ENCODE measurements around the gene ZNF701. TPM values are rescaled to one million over a fixed set of nuclear protein-coding genes. Genes with fewer than 3 reads are reported as not detected.
"Not testable (repeated sequence)": the region's sequence is repeated elsewhere in the genome, so short reads cannot be mapped to it uniquely, and the experiment has no call there.

The ZNF701 gene
- total RNA-seq, 1 experiment from 2014 or later = 9.0 TPM

DNA sequence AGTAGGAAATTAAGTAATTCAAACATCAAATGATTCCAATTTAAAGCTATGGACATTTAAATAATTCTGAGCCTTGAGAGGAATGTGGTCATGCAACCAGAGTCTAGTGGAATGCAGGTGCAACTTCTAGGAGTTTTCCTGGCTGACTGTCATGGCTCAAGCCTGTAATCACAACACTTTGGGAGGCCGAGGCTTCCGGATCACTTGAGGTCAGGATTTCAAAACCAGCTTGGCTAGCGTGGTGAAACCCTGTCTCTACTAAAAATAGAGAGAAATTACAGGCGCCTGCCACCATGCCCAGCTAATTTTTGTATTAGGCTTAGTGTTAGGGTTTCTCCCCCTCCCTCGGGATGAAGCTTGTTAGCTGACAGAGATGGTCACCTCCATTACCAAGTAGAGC lies 36.2 kb upstream of the ZNF701 start:
- H2AFZ ChIP-seq (ENCODE audit: low read depth, low read length, poor library complexity, severe bottlenecking) = no peak overlapping the region
- no peak overlapping the region for H3K4me3 ChIP-seq (replicated peaks in 1 of 2; ENCODE audit: low read depth in 1 of 2, low read length in 2 of 2)
- no peaks in the 10 kb centered on the region for H3K79me2 ChIP-seq (ENCODE audit: insufficient read depth, low read length)
- DNase-seq (ENCODE audit: low read depth, low spot score) (no peak), ATAC-seq (no peak)
- H3K9me3 ChIP-seq (ENCODE audit: control insufficient read depth in 1 of 2, insufficient read depth in 1 of 2, low read depth in 1 of 2, low read length in 2 of 2) = peaks cover 0 to 10% of the 10 kb centered on the region in 2 experiments; a peak in 1 of 4 replicates
- intact Hi-C loops (cut with micrococcal nuclease) = no loop called here
- H3K36me3 ChIP-seq (ENCODE audit: control insufficient read depth in 1 of 2, insufficient read depth in 2 of 2, low read length in 2 of 2) = peaks cover 0 to 9% of the 10 kb centered on the region in 2 experiments
- RAD21 ChIA-PET (ENCODE audit: low non-redundant PET in 1 of 2, low total read pairs in 2 of 2, uncharacterized antibody in 2 of 2, unreplicated experiment in 2 of 2) = no interaction called here
- CTCF ChIA-PET = no interaction called here
- no peaks in the 10 kb centered on the region for H3K4me1 ChIP-seq (ENCODE audit: control insufficient read depth in 1 of 2, insufficient read depth in 2 of 2, low read length in 2 of 2)
- H3K27ac ChIP-seq (ENCODE audit: low read depth, low read length) = no peak overlapping the region
- TF ChIP-seq, protein P1, sequence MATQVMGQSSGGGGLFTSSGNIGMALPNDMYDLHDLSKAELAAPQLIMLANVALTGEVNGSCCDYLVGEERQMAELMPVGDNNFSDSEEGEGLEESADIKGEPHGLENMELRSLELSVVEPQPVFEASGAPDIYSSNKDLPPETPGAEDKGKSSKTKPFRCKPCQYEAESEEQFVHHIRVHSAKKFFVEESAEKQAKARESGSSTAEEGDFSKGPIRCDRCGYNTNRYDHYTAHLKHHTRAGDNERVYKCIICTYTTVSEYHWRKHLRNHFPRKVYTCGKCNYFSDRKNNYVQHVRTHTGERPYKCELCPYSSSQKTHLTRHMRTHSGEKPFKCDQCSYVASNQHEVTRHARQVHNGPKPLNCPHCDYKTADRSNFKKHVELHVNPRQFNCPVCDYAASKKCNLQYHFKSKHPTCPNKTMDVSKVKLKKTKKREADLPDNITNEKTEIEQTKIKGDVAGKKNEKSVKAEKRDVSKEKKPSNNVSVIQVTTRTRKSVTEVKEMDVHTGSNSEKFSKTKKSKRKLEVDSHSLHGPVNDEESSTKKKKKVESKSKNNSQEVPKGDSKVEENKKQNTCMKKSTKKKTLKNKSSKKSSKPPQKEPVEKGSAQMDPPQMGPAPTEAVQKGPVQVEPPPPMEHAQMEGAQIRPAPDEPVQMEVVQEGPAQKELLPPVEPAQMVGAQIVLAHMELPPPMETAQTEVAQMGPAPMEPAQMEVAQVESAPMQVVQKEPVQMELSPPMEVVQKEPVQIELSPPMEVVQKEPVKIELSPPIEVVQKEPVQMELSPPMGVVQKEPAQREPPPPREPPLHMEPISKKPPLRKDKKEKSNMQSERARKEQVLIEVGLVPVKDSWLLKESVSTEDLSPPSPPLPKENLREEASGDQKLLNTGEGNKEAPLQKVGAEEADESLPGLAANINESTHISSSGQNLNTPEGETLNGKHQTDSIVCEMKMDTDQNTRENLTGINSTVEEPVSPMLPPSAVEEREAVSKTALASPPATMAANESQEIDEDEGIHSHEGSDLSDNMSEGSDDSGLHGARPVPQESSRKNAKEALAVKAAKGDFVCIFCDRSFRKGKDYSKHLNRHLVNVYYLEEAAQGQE (IDR thresholded peaks at IDR 0.05; ENCODE audit: low read depth) = no peak
- TF ChIP-seq, protein P2, sequence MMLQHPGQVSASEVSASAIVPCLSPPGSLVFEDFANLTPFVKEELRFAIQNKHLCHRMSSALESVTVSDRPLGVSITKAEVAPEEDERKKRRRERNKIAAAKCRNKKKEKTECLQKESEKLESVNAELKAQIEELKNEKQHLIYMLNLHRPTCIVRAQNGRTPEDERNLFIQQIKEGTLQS (IDR thresholded peaks at IDR 0.05) = no peak
- no peak for TF ChIP-seq ELF1 (IDR thresholded peaks at IDR 0.05; ENCODE audit: borderline replicate concordance, low read depth)
- no peak for TF ChIP-seq EZH2 (IDR thresholded peaks at IDR 0.05)
- no peak for TF ChIP-seq SIN3A (IDR thresholded peaks at IDR 0.05; ENCODE audit: low read depth)
- TF ChIP-seq, protein P3, sequence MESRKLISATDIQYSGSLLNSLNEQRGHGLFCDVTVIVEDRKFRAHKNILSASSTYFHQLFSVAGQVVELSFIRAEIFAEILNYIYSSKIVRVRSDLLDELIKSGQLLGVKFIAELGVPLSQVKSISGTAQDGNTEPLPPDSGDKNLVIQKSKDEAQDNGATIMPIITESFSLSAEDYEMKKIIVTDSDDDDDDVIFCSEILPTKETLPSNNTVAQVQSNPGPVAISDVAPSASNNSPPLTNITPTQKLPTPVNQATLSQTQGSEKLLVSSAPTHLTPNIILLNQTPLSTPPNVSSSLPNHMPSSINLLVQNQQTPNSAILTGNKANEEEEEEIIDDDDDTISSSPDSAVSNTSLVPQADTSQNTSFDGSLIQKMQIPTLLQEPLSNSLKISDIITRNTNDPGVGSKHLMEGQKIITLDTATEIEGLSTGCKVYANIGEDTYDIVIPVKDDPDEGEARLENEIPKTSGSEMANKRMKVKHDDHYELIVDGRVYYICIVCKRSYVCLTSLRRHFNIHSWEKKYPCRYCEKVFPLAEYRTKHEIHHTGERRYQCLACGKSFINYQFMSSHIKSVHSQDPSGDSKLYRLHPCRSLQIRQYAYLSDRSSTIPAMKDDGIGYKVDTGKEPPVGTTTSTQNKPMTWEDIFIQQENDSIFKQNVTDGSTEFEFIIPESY (IDR thresholded peaks at IDR 0.05; ENCODE audit: extremely low read depth, insufficient replicate concordance, low read length) = no peak
- no peak for TF ChIP-seq CEBPB (IDR thresholded peaks at IDR 0.05; ENCODE audit: low read depth)
- TF ChIP-seq ZNF274 (IDR thresholded peaks at IDR 0.05; ENCODE audit: low read depth, low read length) = no peak
- POLR2A ChIA-PET = no interaction called here
- no peak overlapping the region for H3K4me2 ChIP-seq (ENCODE audit: low read length)
- no peaks in the 10 kb centered on the region for H3K9me2 ChIP-seq (ENCODE audit: insufficient read depth)
- H3K27me3 ChIP-seq (ENCODE audit: insufficient read depth, low read length) = no peaks in the 10 kb centered on the region
- no peak overlapping the region for H3K9ac ChIP-seq (ENCODE audit: low read length)
- H4K20me1 ChIP-seq (ENCODE audit: insufficient read depth) = no peaks in the 10 kb centered on the region
- no TSS peak for BruUV-seq (replicated peaks)

DNA sequence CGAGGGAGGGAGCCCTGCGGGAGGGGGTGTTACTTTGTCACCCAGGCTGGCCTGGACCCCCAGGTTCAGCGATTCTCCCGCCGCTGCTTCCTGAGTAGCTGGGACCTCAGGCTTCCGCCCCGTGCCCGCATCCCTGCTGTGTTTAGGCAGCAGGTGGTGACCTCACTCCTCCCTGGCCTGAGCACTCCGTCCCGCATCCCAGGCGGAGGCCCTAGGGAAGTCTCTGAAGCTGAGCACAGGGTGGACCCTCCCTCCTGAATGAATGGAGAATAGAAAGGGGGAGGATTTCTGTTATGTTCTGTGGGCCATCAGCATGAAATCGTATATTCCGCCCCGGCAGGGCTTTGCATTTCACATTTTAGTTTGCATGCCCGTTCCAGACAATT lies 34.7 kb upstream of the ZNF701 start:
- POLR2A ChIA-PET; H3K79me2 ChIP-seq (ENCODE audit: insufficient read depth, low read length); RAD21 ChIA-PET (ENCODE audit: low non-redundant PET in 1 of 2, low total read pairs in 2 of 2, uncharacterized antibody in 2 of 2, unreplicated experiment in 2 of 2); DNase-seq (ENCODE audit: low read depth, low spot score); H4K20me1 ChIP-seq (ENCODE audit: insufficient read depth); H3K27ac ChIP-seq (ENCODE audit: low read depth, low read length); intact Hi-C loops (cut with micrococcal nuclease); H3K9ac ChIP-seq (ENCODE audit: low read length); H3K9me3 ChIP-seq (ENCODE audit: control insufficient read depth in 1 of 2, insufficient read depth in 1 of 2, low read depth in 1 of 2, low read length in 2 of 2); H3K4me1 ChIP-seq (ENCODE audit: control insufficient read depth in 1 of 2, insufficient read depth in 2 of 2, low read length in 2 of 2); CTCF ChIA-PET; H3K4me2 ChIP-seq (ENCODE audit: low read length); ATAC-seq; H2AFZ ChIP-seq (ENCODE audit: low read depth, low read length, poor library complexity, severe bottlenecking); H3K36me3 ChIP-seq (ENCODE audit: control insufficient read depth in 1 of 2, insufficient read depth in 2 of 2, low read length in 2 of 2); BruUV-seq (replicated peaks); H3K4me3 ChIP-seq (replicated peaks in 1 of 2; ENCODE audit: low read depth in 1 of 2, low read length in 2 of 2); H3K27me3 ChIP-seq (ENCODE audit: insufficient read depth, low read length); H3K9me2 ChIP-seq (ENCODE audit: insufficient read depth): not testable (repeated sequence)
